Fibroblast of lung (primary cell): Measurements from ENCODE around the gene PLVAP. TPM values are rescaled to one million over a fixed set of nuclear protein-coding genes. Genes with fewer than 3 reads are reported as not detected.

ENCODE experiments used
- DNase-seq, 2 donors: peaks; one replicate each; pipeline versions ENCODE4 v3.0.0 to v3.0.0-alpha.2; 2010; ENCODE audit warnings: low read depth in 2 of 2
- H2AFZ ChIP-seq: 2 replicates; pipeline ENCODE4 v1.5.1; 2012; ENCODE audit warnings: low read length, control low read depth, inconsistent platforms
- H3K27ac ChIP-seq: 2 replicates; pipeline ENCODE4 v1.5.1; 2011; ENCODE audit warnings: low read length, control low read depth; ENCODE audit not compliant: insufficient read depth
- H3K27me3 ChIP-seq: 2 replicates; pipeline ENCODE4 v1.5.1; 2011; ENCODE audit warnings: mild to moderate bottlenecking, low read length; ENCODE audit not compliant: control insufficient read depth, insufficient read depth
- H3K36me3 ChIP-seq: 2 replicates; pipeline ENCODE4 v1.5.1; 2011; ENCODE audit warnings: low read length; ENCODE audit not compliant: control insufficient read depth, insufficient read depth
- H3K4me1 ChIP-seq: 2 replicates; pipeline ENCODE4 v1.5.1; 2011; ENCODE audit warnings: low read length; ENCODE audit not compliant: control insufficient read depth, insufficient read depth; ENCODE audit errors: extremely low read depth
- H3K4me2 ChIP-seq: 2 replicates; pipeline ENCODE4 v1.5.1; 2011; ENCODE audit warnings: low read length, control low read depth; ENCODE audit not compliant: insufficient read depth; ENCODE audit errors: extremely low read depth
- H3K4me3 ChIP-seq, 4 experiments: fragments of 200-600 bp in 1 of 4; sonication (generic) in 1 of 4; replicated peaks in 1 of 4; 2 replicates each; pipeline ENCODE4 v1.5.1; 2011 to 2016; ENCODE audit warnings: low read length in 4 of 4, low read depth in 3 of 4, mild to moderate bottlenecking in 3 of 4, control low read depth in 2 of 4, inconsistent platforms in 1 of 4, mixed read lengths in 1 of 4; ENCODE audit not compliant: insufficient read depth in 1 of 4; ENCODE audit errors: control extremely low read depth in 1 of 4
- H3K79me2 ChIP-seq: 2 replicates; pipeline ENCODE4 v1.5.1; 2012; ENCODE audit warnings: mild to moderate bottlenecking, low read length, inconsistent platforms; ENCODE audit not compliant: control insufficient read depth, insufficient read depth
- H3K9ac ChIP-seq: 2 replicates; pipeline ENCODE4 v1.5.1; 2011; ENCODE audit warnings: mild to moderate bottlenecking, low read length, control low read depth; ENCODE audit not compliant: insufficient read depth
- H3K9me3 ChIP-seq: 2 replicates; pipeline ENCODE4 v1.5.1; 2012; ENCODE audit warnings: low read depth, low read length; ENCODE audit not compliant: control insufficient read depth, insufficient read depth
- H4K20me1 ChIP-seq: 2 replicates; pipeline ENCODE4 v1.5.1; 2011; ENCODE audit warnings: low read length; ENCODE audit not compliant: control insufficient read depth, insufficient read depth; ENCODE audit errors: extremely low read depth
- EZH2 ChIP-seq: IDR thresholded peaks from 2 replicates; pipeline ENCODE4 v1.5.1; 2012; ENCODE audit warnings: low read length, control low read depth, mild to moderate bottlenecking; ENCODE audit errors: missing control alignments
- polyA plus RNA-seq, 2 donors: library from polyadenylated mRNA; depleted of rRNA in 1 of 2; stranded (reverse) in 1 of 2; unstranded in 1 of 2; fragments of >200 nt; gene quantifications; 2 replicates each; pipeline ENCODE4 v1.2.1, GENCODE V29; 2011 to 2012; ENCODE audit warnings: missing spikeins in 1 of 2
- total RNA-seq: library from RNA; depleted of rRNA; stranded (reverse); fragments of >200 nt; gene quantifications from 2 replicates; pipeline ENCODE4 v1.2.1, GENCODE V29; 2014
- TF ChIP-seq, protein P1 (sequence below), 2 donors: IDR thresholded peaks in 1 of 2; conservative IDR thresholded peaks in 1 of 2; 1 replicate in 1 of 2; 2 replicates in 1 of 2; pipeline ENCODE4 v1.5.1; 2011 to 2012; ENCODE audit warnings: low read length in 2 of 2, control low read depth in 1 of 2, inconsistent platforms in 1 of 2, low read depth in 1 of 2, mild to moderate bottlenecking in 1 of 2

PLVAP gene
- total and polyA plus RNA-seq, 2 donors (not counting 1 experiment from before 2014, with no cell fraction given), result not detected

DNA sequence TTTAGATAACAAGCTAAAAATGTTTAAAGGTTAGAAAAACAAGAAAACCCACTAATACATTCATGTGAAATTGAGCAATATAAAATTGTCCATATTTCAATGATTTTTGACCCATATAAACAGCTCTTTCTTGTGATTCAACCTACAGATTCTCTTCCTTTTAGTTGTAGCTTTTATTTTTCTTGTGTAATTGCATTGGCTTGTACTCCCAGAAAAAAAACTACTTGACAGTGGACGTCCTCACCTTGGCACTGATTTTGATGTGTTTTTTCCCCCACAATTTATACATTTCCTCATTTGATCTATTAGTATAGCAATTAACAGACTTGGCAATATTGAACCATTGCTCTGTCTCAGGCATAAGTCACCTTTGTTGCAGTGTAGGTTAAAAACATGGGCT, 12.1 kb upstream of the PLVAP start:
- Histone ChIP-seq H4K20me1 (no peaks in the 10 kb centered on the region), H3K27me3 (peaks cover 2% of the 10 kb centered on the region), H2AFZ (no peak overlapping the region), H3K36me3 (no peaks in the 10 kb centered on the region), H3K4me1 (peaks cover 2% of the 10 kb centered on the region), H3K9ac (no peak overlapping the region), H3K27ac (no peak overlapping the region), H3K4me2 (no peak overlapping the region), H3K9me3 (no peaks in the 10 kb centered on the region), H3K4me3 (no peak overlapping the region), H3K79me2 (no peaks in the 10 kb centered on the region)
- TF ChIP-seq EZH2, result no peak
- TF ChIP-seq, protein P1, sequence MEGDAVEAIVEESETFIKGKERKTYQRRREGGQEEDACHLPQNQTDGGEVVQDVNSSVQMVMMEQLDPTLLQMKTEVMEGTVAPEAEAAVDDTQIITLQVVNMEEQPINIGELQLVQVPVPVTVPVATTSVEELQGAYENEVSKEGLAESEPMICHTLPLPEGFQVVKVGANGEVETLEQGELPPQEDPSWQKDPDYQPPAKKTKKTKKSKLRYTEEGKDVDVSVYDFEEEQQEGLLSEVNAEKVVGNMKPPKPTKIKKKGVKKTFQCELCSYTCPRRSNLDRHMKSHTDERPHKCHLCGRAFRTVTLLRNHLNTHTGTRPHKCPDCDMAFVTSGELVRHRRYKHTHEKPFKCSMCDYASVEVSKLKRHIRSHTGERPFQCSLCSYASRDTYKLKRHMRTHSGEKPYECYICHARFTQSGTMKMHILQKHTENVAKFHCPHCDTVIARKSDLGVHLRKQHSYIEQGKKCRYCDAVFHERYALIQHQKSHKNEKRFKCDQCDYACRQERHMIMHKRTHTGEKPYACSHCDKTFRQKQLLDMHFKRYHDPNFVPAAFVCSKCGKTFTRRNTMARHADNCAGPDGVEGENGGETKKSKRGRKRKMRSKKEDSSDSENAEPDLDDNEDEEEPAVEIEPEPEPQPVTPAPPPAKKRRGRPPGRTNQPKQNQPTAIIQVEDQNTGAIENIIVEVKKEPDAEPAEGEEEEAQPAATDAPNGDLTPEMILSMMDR (conservative IDR thresholded peaks at IDR 0.05 in 1 of 2, IDR thresholded peaks at IDR 0.05 in 1 of 2; ENCODE audit: low read depth in 1 of 2, low read length in 2 of 2), result no peak
- DNase-seq, result no peak

GRCh38 chr19:17385878-17386611, 8.9 kb upstream of the PLVAP start:
- no peaks in the 10 kb centered on the region for H4K20me1 ChIP-seq
- no peaks in the 10 kb centered on the region for H3K36me3 ChIP-seq
- H3K27ac ChIP-seq, result no peak overlapping the region
- no peaks in the 10 kb centered on the region for H3K4me1 ChIP-seq
- H3K27me3 ChIP-seq, result no peaks in the 10 kb centered on the region
- no peak overlapping the region for H3K9ac ChIP-seq
- H3K9me3 ChIP-seq, result no peaks in the 10 kb centered on the region
- DNase-seq, result peak; percentile 28 to 51
- H2AFZ ChIP-seq, result no peak overlapping the region
- no peak for TF ChIP-seq EZH2
- TF ChIP-seq, protein P1 (conservative IDR thresholded peaks at IDR 0.05 in 1 of 2, IDR thresholded peaks at IDR 0.05 in 1 of 2; ENCODE audit: low read depth in 1 of 2, low read length in 2 of 2), result peak; percentile 90 to 92
- H3K4me3 ChIP-seq, result no peak overlapping the region
- H3K4me2 ChIP-seq, result no peak overlapping the region
- no peaks in the 10 kb centered on the region for H3K79me2 ChIP-seq

DNA sequence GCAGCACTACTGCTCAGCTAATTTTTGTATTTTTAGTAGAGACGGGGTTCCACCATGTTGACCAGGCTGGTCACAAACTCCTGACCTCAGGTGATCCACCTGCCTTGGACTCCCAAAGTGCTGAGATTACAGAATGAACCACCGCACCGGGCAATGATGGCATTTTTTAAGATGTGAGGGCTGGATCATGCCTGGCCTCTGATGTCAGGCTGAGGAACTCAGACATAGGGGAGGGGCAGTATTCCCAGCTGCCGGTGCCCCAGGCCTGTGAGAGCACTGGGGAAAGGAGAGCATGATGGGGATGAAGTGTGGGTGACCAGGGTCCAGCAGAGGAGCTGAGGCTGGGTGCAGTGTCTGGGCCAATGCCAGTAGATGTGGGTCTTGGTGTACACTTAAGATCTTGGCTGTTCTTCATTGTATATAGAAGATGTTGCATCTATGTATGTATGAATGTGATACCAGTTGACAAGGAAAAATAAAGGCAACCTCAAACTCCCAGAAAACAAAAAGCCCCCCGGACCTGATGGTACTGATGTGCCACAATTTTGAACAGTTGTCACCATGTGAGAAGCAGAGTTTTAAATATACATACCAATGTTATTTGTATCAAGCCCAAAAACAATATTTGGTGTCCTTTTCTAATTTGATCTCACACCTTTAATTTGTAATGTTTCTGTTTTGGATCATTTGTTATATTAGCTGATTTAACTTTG, 3.4 kb upstream of the PLVAP start:
- no peaks in the 10 kb centered on the region for H4K20me1 ChIP-seq
- no peak overlapping the region for H3K27ac ChIP-seq
- H3K9ac ChIP-seq, result no peak overlapping the region
- no peaks in the 10 kb centered on the region for H3K27me3 ChIP-seq
- no peak overlapping the region for H3K4me3 ChIP-seq
- H3K9me3 ChIP-seq, result no peaks in the 10 kb centered on the region
- DNase-seq, result no peak
- TF ChIP-seq, protein P1 (conservative IDR thresholded peaks at IDR 0.05 in 1 of 2, IDR thresholded peaks at IDR 0.05 in 1 of 2; ENCODE audit: low read depth in 1 of 2, low read length in 2 of 2), result no peak
- no peak for TF ChIP-seq EZH2
- no peak overlapping the region for H2AFZ ChIP-seq
- no peaks in the 10 kb centered on the region for H3K4me1 ChIP-seq
- H3K79me2 ChIP-seq, result no peaks in the 10 kb centered on the region
- no peak overlapping the region for H3K4me2 ChIP-seq
- H3K36me3 ChIP-seq, result no peaks in the 10 kb centered on the region
